ENCODE results near the gene GALNS. TPM values are rescaled to one million over a fixed set of nuclear protein-coding genes. Genes with fewer than 3 reads are reported as not detected.

GALNS gene
- total RNA-seq, 2 donors from 2014 or later = 24.8 to 38.7 TPM

- H3K36me3 ChIP-seq = no peaks in the 10 kb centered on the region
- H3K27ac ChIP-seq = no peak overlapping the region
- H3K4me1 ChIP-seq (ENCODE audit: control insufficient read depth in 1 of 2, low read depth in 2 of 2) = peaks cover 10 to 17% of the 10 kb centered on the region in 2 donors
- TF ChIP-seq CTCF (IDR thresholded peaks at IDR 0.05) = no peak
- H3K27me3 ChIP-seq (replicated peaks; ENCODE audit: insufficient read depth) = no peaks in the 10 kb centered on the region
- no peak overlapping the region for H3K4me3 ChIP-seq
- DNase-seq (ENCODE audit: low spot score) = no peak
- H3K9me3 ChIP-seq = no peaks in the 10 kb centered on the region
- no peak for ATAC-seq (ENCODE audit: insufficient number of reproducible peaks, low FRiP score, low read depth)
Measured at GRCh38 chr16:88787579-88788314, 69.0 kb downstream of the GALNS start.

- Histone ChIP-seq H3K27ac (peak within 1 kb of the TSS; percentile 88 to 91), H3K4me1 (ENCODE audit: control insufficient read depth in 1 of 2, low read depth in 2 of 2) (peaks cover 23 to 35% of the 10 kb centered on the region in 2 donors), H3K27me3 (replicated peaks; ENCODE audit: insufficient read depth) (no peaks in the 10 kb centered on the region), H3K36me3 (no peaks in the 10 kb centered on the region), H3K4me3 (peak within 1 kb of the TSS; percentile 97), H3K9me3 (no peaks in the 10 kb centered on the region)
- ATAC-seq (ENCODE audit: insufficient number of reproducible peaks, low FRiP score, low read depth) = no peak
- peak; percentile 88 for TF ChIP-seq CTCF (IDR thresholded peaks at IDR 0.05)
- no peak for DNase-seq (ENCODE audit: low spot score)
Measured at GRCh38 chr16:88785106-88785924, 71.4 kb downstream of the GALNS start, which contains the start of gene PIEZO1. TSS of gene PIEZO1 (minus strand) at chr16:88785220. CDS start at chr16:88784964, 256 bp downstream.

- no peaks in the 10 kb centered on the region for H3K9me3 ChIP-seq
- peaks cover 23 to 40% of the 10 kb centered on the region in 2 donors for H3K4me1 ChIP-seq (ENCODE audit: control insufficient read depth in 1 of 2, low read depth in 2 of 2)
- H3K36me3 ChIP-seq = no peaks in the 10 kb centered on the region
- peak overlapping the region; percentile 97 for H3K4me3 ChIP-seq
- DNase-seq (ENCODE audit: low spot score) (no peak), ATAC-seq (ENCODE audit: insufficient number of reproducible peaks, low FRiP score, low read depth) (no peak)
- TF ChIP-seq CTCF (IDR thresholded peaks at IDR 0.05) = no peak
- peak overlapping the region; percentile 88 to 91 for H3K27ac ChIP-seq
- no peaks in the 10 kb centered on the region for H3K27me3 ChIP-seq (replicated peaks; ENCODE audit: insufficient read depth)
Measured at GRCh38 chr16:88784856-88785105, 72.0 kb downstream of the GALNS start.

GRCh38 chr16:88784074-88784855 is 72.5 kb downstream of the GALNS start:
- H3K27ac ChIP-seq = peak overlapping the region; percentile 88 to 91
- H3K4me3 ChIP-seq = peak overlapping the region; percentile 97
- no peaks in the 10 kb centered on the region for H3K27me3 ChIP-seq (replicated peaks; ENCODE audit: insufficient read depth)
- peak; percentile 60 for TF ChIP-seq CTCF (IDR thresholded peaks at IDR 0.05)
- no peaks in the 10 kb centered on the region for H3K9me3 ChIP-seq
- ATAC-seq (ENCODE audit: insufficient number of reproducible peaks, low FRiP score, low read depth) (peak; percentile 68), DNase-seq (ENCODE audit: low spot score) (no peak)
- peaks cover 26 to 45% of the 10 kb centered on the region in 2 donors for H3K4me1 ChIP-seq (ENCODE audit: control insufficient read depth in 1 of 2, low read depth in 2 of 2)
- no peaks in the 10 kb centered on the region for H3K36me3 ChIP-seq
